ENCODE results near the gene SRP19. TPM values are rescaled to one million over a fixed set of nuclear protein-coding genes. Genes with fewer than 3 reads are reported as not detected.
A peak's percentile ranks its signal among the peaks of the same experiment; 100 is the strongest.
"Not testable (repeated sequence)": the region's sequence is repeated elsewhere in the genome, so short reads cannot be mapped to it uniquely, and the experiment has no call there.

The SRP19 gene
- total RNA-seq, 1 donor from 2014 or later, result 32.3 TPM

GRCh38 chr5:112870966-112871365 is 9.9 kb downstream of the SRP19 start:
- DNase-seq (ENCODE audit: low read depth in 2 of 2), result no peak

- no peak for DNase-seq (ENCODE audit: low read depth in 2 of 2)
These were observed 15.3 kb downstream of the SRP19 start for GRCh38 chr5:112876362-112876761.

- DNase-seq (ENCODE audit: low read depth in 2 of 2), result no peak
These were observed 17.0 kb downstream of the SRP19 start for GRCh38 chr5:112878101-112878500.

GRCh38 chr5:112878760-112879159 is 17.7 kb downstream of the SRP19 start:
- DNase-seq (ENCODE audit: low read depth in 2 of 2), result peak in 1 of 2 donors; percentile 34

- no peak for DNase-seq (ENCODE audit: low read depth in 2 of 2)
These were observed 19.3 kb downstream of the SRP19 start for GRCh38 chr5:112880219-112880964.

- DNase-seq (ENCODE audit: low read depth in 2 of 2), result no peak
These were observed 22.1 kb downstream of the SRP19 start for GRCh38 chr5:112883192-112883591.

GRCh38 chr5:112885001-112885400 is 23.9 kb downstream of the SRP19 start:
- DNase-seq (ENCODE audit: low read depth in 2 of 2), result no peak

GRCh38 chr5:112886975-112887374 is 25.9 kb downstream of the SRP19 start:
- no peak for DNase-seq (ENCODE audit: low read depth in 2 of 2)

GRCh38 chr5:112892066-112892465 is 31.0 kb downstream of the SRP19 start:
- DNase-seq (ENCODE audit: low read depth in 2 of 2), result not testable (repeated sequence)

GRCh38 chr5:112892776-112893175 is 31.7 kb downstream of the SRP19 start:
- DNase-seq (ENCODE audit: low read depth in 2 of 2), result no peak

GRCh38 chr5:112895682-112896081 is 34.6 kb downstream of the SRP19 start:
- no peak for DNase-seq (ENCODE audit: low read depth in 2 of 2)

GRCh38 chr5:112902561-112902960 is 41.5 kb downstream of the SRP19 start:
- no peak for DNase-seq (ENCODE audit: low read depth in 2 of 2)

- not testable (repeated sequence) for DNase-seq (ENCODE audit: low read depth in 2 of 2)
These were observed 43.9 kb downstream of the SRP19 start for GRCh38 chr5:112904996-112905395.

GRCh38 chr5:112906637-112907036 is 45.5 kb downstream of the SRP19 start:
- no peak for DNase-seq (ENCODE audit: low read depth in 2 of 2)

- DNase-seq (ENCODE audit: low read depth in 2 of 2), result no peak
These were observed 46.1 kb downstream of the SRP19 start for GRCh38 chr5:112907166-112907631.

- no peak for DNase-seq (ENCODE audit: low read depth in 2 of 2)
These were observed 47.8 kb downstream of the SRP19 start for GRCh38 chr5:112908854-112909253.

GRCh38 chr5:112910529-112910928 is 49.4 kb downstream of the SRP19 start:
- DNase-seq (ENCODE audit: low read depth in 2 of 2), result no peak

GRCh38 chr5:112914584-112914983 is 53.5 kb downstream of the SRP19 start:
- peak in 1 of 2 donors; percentile 49 for DNase-seq (ENCODE audit: low read depth in 2 of 2)

- no peak for DNase-seq (ENCODE audit: low read depth in 2 of 2)
These were observed 54.7 kb downstream of the SRP19 start for GRCh38 chr5:112915831-112916230.

- DNase-seq (ENCODE audit: low read depth in 2 of 2), result no peak
These were observed 56.4 kb downstream of the SRP19 start for GRCh38 chr5:112917453-112917995.

- no peak for DNase-seq (ENCODE audit: low read depth in 2 of 2)
These were observed 57.0 kb downstream of the SRP19 start for GRCh38 chr5:112918136-112918535.

GRCh38 chr5:112918679-112919078 is 57.6 kb downstream of the SRP19 start:
- DNase-seq (ENCODE audit: low read depth in 2 of 2), result no peak
